SU-DHL-6 (cell line): Measurements from ENCODE around the gene FDXR.

Source experiments
- H2AFZ ChIP-seq: fragments of 200-600 bp; sonication (generic); 2 replicates; pipeline ENCODE4 v1.6.1; 2014; ENCODE audit warnings: low read depth, mild to moderate bottlenecking, moderate library complexity, mixed read lengths, antibody characterized with exemption, low read length; ENCODE audit not compliant: severe bottlenecking
- H3F3A ChIP-seq: fragments of 200-600 bp; shearing (Covaris generic); 2 replicates; pipeline ENCODE4 v1.6.0; 2016; ENCODE audit warnings: antibody characterized with exemption, mild to moderate bottlenecking; ENCODE audit not compliant: insufficient read depth
- H3K27ac ChIP-seq: fragments of 200-600 bp; sonication (generic); 2 replicates; pipeline ENCODE4 v1.5.1; 2016; ENCODE audit warnings: low read depth, mild to moderate bottlenecking, low read length, moderate library complexity, mixed read lengths
- H3K27me3 ChIP-seq: fragments of 200-600 bp; sonication (generic), shearing (Covaris generic); 2 replicates; pipeline ENCODE4 v1.6.0; 2014; ENCODE audit warnings: mild to moderate bottlenecking, low read length
- H3K36me3 ChIP-seq: fragments of 200-600 bp; sonication (generic); 2 replicates; pipeline ENCODE4 v1.6.1; 2014; ENCODE audit warnings: mild to moderate bottlenecking, low read length, mixed read lengths
- H3K4me2 ChIP-seq: fragments of 300-600, 200-600 bp; shearing (Covaris generic), sonication (generic); 2 replicates; pipeline ENCODE4 v1.6.0; 2014; ENCODE audit warnings: low read length, low read depth, mild to moderate bottlenecking; ENCODE audit not compliant: poor library complexity, severe bottlenecking
- H3K4me3 ChIP-seq: fragments of 200-600 bp; sonication (generic); 2 replicates; pipeline ENCODE4 v1.5.1; 2014; ENCODE audit warnings: antibody characterized with exemption, low read length, mild to moderate bottlenecking, mixed read lengths; ENCODE audit not compliant: insufficient read depth, poor library complexity, severe bottlenecking
- H3K79me2 ChIP-seq: fragments of 200-600 bp; sonication (generic); 2 replicates; pipeline ENCODE4 v1.6.1; 2014; ENCODE audit warnings: mild to moderate bottlenecking, low read length, moderate library complexity; ENCODE audit not compliant: insufficient read depth
- H3K9ac ChIP-seq: fragments of 200-600 bp; sonication (generic); 2 replicates; pipeline ENCODE4 v1.7.0; 2014; ENCODE audit warnings: mild to moderate bottlenecking, low read length
- H3K9me2 ChIP-seq: fragments of 200-600 bp; sonication (generic); replicated peaks from 2 replicates; pipeline ENCODE4 v1.6.1; 2014; ENCODE audit warnings: low read length; ENCODE audit not compliant: insufficient read depth
- H3K9me3 ChIP-seq: fragments of 200-600 bp; sonication (generic); 2 replicates; pipeline ENCODE4 v1.6.1; 2014; ENCODE audit warnings: low read length, mixed read lengths; ENCODE audit not compliant: insufficient read depth
- H4K20me1 ChIP-seq: fragments of 200-600 bp; sonication (generic); 2 replicates; pipeline ENCODE4 v1.6.1; 2014; ENCODE audit warnings: low read depth, mild to moderate bottlenecking, antibody characterized with exemption, low read length, moderate library complexity, mixed read lengths
- EZH2phosphoT487 ChIP-seq: fragments of 200-600 bp; sonication (generic), shearing (Covaris generic); conservative IDR thresholded peaks from 2 replicates; pipeline ENCODE4 v1.6.1; 2018; ENCODE audit warnings: mild to moderate bottlenecking, antibody characterized with exemption, low read length, moderate library complexity, mixed read lengths
- TF ChIP-seq, protein P1 (sequence below): fragments of 200-600 bp; sonication (generic); IDR thresholded peaks from one replicate; pipeline ENCODE4 v1.5.1; 2017; ENCODE audit warnings: antibody characterized with exemption, mild to moderate bottlenecking, low read length, moderate library complexity; ENCODE audit not compliant: insufficient read depth, poor library complexity, severe bottlenecking

The FDXR gene

DNA sequence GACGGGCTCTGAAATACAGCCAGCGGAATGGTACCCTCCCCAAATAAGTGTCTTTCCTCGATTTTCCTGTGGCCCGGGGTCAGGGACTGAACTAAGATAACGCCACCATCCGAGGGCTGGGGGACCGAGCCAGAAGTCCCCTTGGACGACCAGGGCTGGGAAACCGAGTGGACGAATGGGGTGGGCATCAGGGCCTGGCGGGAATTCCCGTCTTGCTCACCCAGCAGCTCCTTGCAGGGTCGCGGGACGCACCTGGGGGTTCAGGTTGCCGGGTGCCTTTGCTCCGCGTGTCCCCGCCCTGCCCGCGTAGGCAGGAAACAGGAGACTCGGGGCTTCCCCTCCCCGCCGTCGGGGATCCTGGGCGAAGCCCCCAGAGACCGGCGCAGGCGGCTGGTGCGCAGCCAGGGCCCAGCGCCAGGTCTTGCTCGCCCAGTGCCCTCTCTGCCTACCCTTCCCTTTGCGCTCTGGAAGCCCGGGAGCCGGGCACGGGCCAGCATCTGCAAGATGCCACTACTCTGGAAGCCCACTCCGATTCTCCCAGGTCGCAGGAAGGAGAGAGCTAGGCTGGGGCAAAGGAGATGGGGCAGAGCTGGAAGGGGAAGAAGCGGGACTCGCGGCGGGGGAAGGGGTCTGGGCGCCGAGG is 12.4 kb downstream of the FDXR start:
- H3K9me3 ChIP-seq = no peaks in the 10 kb centered on the region
- H2AFZ ChIP-seq = no peak overlapping the region
- H3K27me3 ChIP-seq = no peaks in the 10 kb centered on the region
- no peak overlapping the region for H3K9ac ChIP-seq
- TF ChIP-seq, protein P1, sequence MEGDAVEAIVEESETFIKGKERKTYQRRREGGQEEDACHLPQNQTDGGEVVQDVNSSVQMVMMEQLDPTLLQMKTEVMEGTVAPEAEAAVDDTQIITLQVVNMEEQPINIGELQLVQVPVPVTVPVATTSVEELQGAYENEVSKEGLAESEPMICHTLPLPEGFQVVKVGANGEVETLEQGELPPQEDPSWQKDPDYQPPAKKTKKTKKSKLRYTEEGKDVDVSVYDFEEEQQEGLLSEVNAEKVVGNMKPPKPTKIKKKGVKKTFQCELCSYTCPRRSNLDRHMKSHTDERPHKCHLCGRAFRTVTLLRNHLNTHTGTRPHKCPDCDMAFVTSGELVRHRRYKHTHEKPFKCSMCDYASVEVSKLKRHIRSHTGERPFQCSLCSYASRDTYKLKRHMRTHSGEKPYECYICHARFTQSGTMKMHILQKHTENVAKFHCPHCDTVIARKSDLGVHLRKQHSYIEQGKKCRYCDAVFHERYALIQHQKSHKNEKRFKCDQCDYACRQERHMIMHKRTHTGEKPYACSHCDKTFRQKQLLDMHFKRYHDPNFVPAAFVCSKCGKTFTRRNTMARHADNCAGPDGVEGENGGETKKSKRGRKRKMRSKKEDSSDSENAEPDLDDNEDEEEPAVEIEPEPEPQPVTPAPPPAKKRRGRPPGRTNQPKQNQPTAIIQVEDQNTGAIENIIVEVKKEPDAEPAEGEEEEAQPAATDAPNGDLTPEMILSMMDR = no peak
- no peak for TF ChIP-seq EZH2phosphoT487
- H3K36me3 ChIP-seq = no peaks in the 10 kb centered on the region
- no peaks in the 10 kb centered on the region for H3K9me2 ChIP-seq
- no peaks in the 10 kb centered on the region for H3K79me2 ChIP-seq
- H4K20me1 ChIP-seq = no peaks in the 10 kb centered on the region
- no peaks in the 10 kb centered on the region for H3F3A ChIP-seq
- no peak overlapping the region for H3K27ac ChIP-seq
- no peak overlapping the region for H3K4me2 ChIP-seq
- no peak overlapping the region for H3K4me3 ChIP-seq

- Histone ChIP-seq H3K9me3 (no peaks in the 10 kb centered on the region), H3K4me2 (peak within 1 kb of the TSS; percentile 15), H3K4me3 (no peak within 1 kb of the TSS), H3F3A (no peaks in the 10 kb centered on the region), H3K27ac (no peak within 1 kb of the TSS), H3K27me3 (no peaks in the 10 kb centered on the region), H3K9me2 (no peaks in the 10 kb centered on the region), H3K36me3 (no peaks in the 10 kb centered on the region), H3K9ac (no peak within 1 kb of the TSS), H2AFZ (no peak within 1 kb of the TSS), H3K79me2 (no peaks in the 10 kb centered on the region), H4K20me1 (no peaks in the 10 kb centered on the region)
- TF ChIP-seq, protein P1 = no peak
- TF ChIP-seq EZH2phosphoT487 = no peak
Observed at GRCh38 chr17:74859459-74860228, 13.2 kb downstream of the FDXR start, which contains the start of gene GRIN2C. Gene GRIN2C (minus strand): TSS chr17:74859885. CDS start chr17:74855092, 4,793 bp downstream.

GRCh38 chr17:74858672-74859458 is 13.9 kb downstream of the FDXR start:
- H3K4me3 ChIP-seq = no peak overlapping the region
- H3K36me3 ChIP-seq = no peaks in the 10 kb centered on the region
- TF ChIP-seq, protein P1 = no peak
- TF ChIP-seq EZH2phosphoT487 = no peak
- H3K27me3 ChIP-seq = no peaks in the 10 kb centered on the region
- H3K9ac ChIP-seq = no peak overlapping the region
- no peaks in the 10 kb centered on the region for H3K9me2 ChIP-seq
- H4K20me1 ChIP-seq = no peaks in the 10 kb centered on the region
- H3K4me2 ChIP-seq = no peak overlapping the region
- no peaks in the 10 kb centered on the region for H3K79me2 ChIP-seq
- no peaks in the 10 kb centered on the region for H3F3A ChIP-seq
- H3K27ac ChIP-seq = no peak overlapping the region
- no peak overlapping the region for H2AFZ ChIP-seq
- no peaks in the 10 kb centered on the region for H3K9me3 ChIP-seq
